H1 (cell line): ENCODE data around the gene SPACA5. TPM values are rescaled to one million over a fixed set of nuclear protein-coding genes. Genes with fewer than 3 reads are reported as not detected.

Experiments
- CTCF ChIA-PET: fragments of 300-600 bp; sonication (Branson Sonifier 250); formaldehyde crosslinking; loops from one replicate; lab custom pipeline; 2021; ENCODE audit not compliant: partially characterized antibody; lab: Charles Lee
- POLR2A ChIA-PET: fragments of 300-600 bp; sonication (Branson Sonifier 250); formaldehyde crosslinking; loops from one replicate; lab custom pipeline; 2021; ENCODE audit warnings: inconsistent platforms; ENCODE audit not compliant: partially characterized antibody; lab: Charles Lee
- DNase-seq, 2 experiments: peaks; one replicate each; pipeline versions ENCODE4 v3.0.0 to v3.0.0-alpha.2; 2010 to 2022; ENCODE audit warnings: low spot score in 2 of 2, low read depth in 1 of 2, mixed read lengths in 1 of 2
- FAIRE-seq: peaks from 2 replicates; lab custom pipeline; 2011; peaks lifted over from hg19 to GRCh38; lab: Jason Lieb, UNC
- H2AFZ ChIP-seq: 2 replicates; pipeline ENCODE4 v1.8.1; 2012; ENCODE audit warnings: low read length, inconsistent platforms
- H2AK5ac ChIP-seq: 2 replicates; pipeline ENCODE4 v1.6.1; 2013; ENCODE audit warnings: low read depth, low read length
- H2BK120ac ChIP-seq: replicated peaks from 2 replicates; pipeline ENCODE3; 2013; ENCODE audit warnings: low read depth, low read length, inconsistent platforms
- H2BK12ac ChIP-seq: 2 replicates; pipeline ENCODE4 v1.6.1; 2013; ENCODE audit warnings: low read depth, low read length
- H2BK15ac ChIP-seq: 2 replicates; pipeline ENCODE4 v1.6.1; 2013; ENCODE audit warnings: low read length
- H2BK20ac ChIP-seq: 2 replicates; pipeline ENCODE4 v1.6.1; 2013; ENCODE audit warnings: low read length
- H2BK5ac ChIP-seq: 2 replicates; pipeline ENCODE4 v1.6.1; 2013; ENCODE audit warnings: low read depth, low read length
- H3K14ac ChIP-seq: 2 replicates; pipeline ENCODE4 v1.6.1; 2013; ENCODE audit warnings: inconsistent platforms; ENCODE audit not compliant: insufficient read length
- H3K18ac ChIP-seq: 2 replicates; pipeline ENCODE4 v1.6.1; 2013; ENCODE audit warnings: low read length; ENCODE audit errors: extremely low read depth
- H3K23ac ChIP-seq: 2 replicates; pipeline ENCODE4 v1.6.1; 2013; ENCODE audit warnings: inconsistent platforms; ENCODE audit not compliant: insufficient read length
- H3K23me2 ChIP-seq: 2 replicates; pipeline ENCODE4 v1.6.1; 2013; ENCODE audit warnings: low read depth, low read length
- H3K27ac ChIP-seq: 2 replicates; pipeline ENCODE4 v1.6.1; 2011; ENCODE audit warnings: low read depth, low read length, inconsistent platforms
- H3K27me3 ChIP-seq, 4 experiments: replicated peaks in 1 of 4; 1 replicate in 1 of 4; 2 replicates in 3 of 4; pipeline versions ENCODE4 v1.6.1 to v1.8.1; 2011 to 2013; ENCODE audit warnings: low read length in 3 of 4, mild to moderate bottlenecking in 3 of 4, inconsistent platforms in 2 of 4, mixed read lengths in 2 of 4, moderate library complexity in 1 of 4; ENCODE audit not compliant: control insufficient read depth in 3 of 4, insufficient read depth in 3 of 4; ENCODE audit errors: extremely low read depth in 1 of 4
- H3K36me3 ChIP-seq, 4 experiments: 2 replicates each; pipeline versions ENCODE4 v1.6.1 to v1.8.1; 2011 to 2013; ENCODE audit warnings: mild to moderate bottlenecking in 4 of 4, low read length in 3 of 4, moderate library complexity in 2 of 4, control low read depth in 1 of 4, inconsistent platforms in 1 of 4; ENCODE audit not compliant: insufficient read depth in 4 of 4, control insufficient read depth in 2 of 4
- H3K4ac ChIP-seq: replicated peaks from 2 replicates; pipeline ENCODE3; 2013; ENCODE audit warnings: low read length, low read depth, mixed read lengths, inconsistent platforms; ENCODE audit not compliant: insufficient read length
- H3K4me1 ChIP-seq, 4 experiments: replicated peaks in 1 of 4; 1 replicate in 1 of 4; 2 replicates in 3 of 4; pipeline versions ENCODE4 v1.6.1 to v1.8.1; 2011 to 2013; ENCODE audit warnings: low read length in 3 of 4, inconsistent platforms in 2 of 4, mixed read lengths in 1 of 4; ENCODE audit not compliant: insufficient read depth in 4 of 4, control insufficient read depth in 3 of 4
- H3K4me2 ChIP-seq, 2 experiments: 2 replicates each; pipeline versions ENCODE4 v1.6.1 to v1.8.1; 2011 to 2013; ENCODE audit warnings: low read depth in 2 of 2, low read length in 2 of 2, control low read depth in 1 of 2, inconsistent platforms in 1 of 2, mild to moderate bottlenecking in 1 of 2; ENCODE audit not compliant: insufficient read depth in 1 of 2
- H3K4me3 ChIP-seq, 4 experiments: fragments of 200-600, 300-600 bp in 1 of 4; sonication (generic), shearing (Covaris generic), sonication (Bioruptor Twin) in 1 of 4; 2 replicates each; pipeline versions ENCODE4 v1.5.1 to v1.8.1; 2011 to 2016; ENCODE audit warnings: low read length in 4 of 4, low read depth in 3 of 4, control low read depth in 2 of 4, inconsistent platforms in 2 of 4, mild to moderate bottlenecking in 2 of 4, mixed read lengths in 1 of 4, moderate library complexity in 1 of 4; ENCODE audit not compliant: insufficient read depth in 2 of 4; ENCODE audit errors: extremely low read depth in 1 of 4
- H3K56ac ChIP-seq: replicated peaks from 2 replicates; pipeline ENCODE3; 2013; ENCODE audit warnings: low read depth, mild to moderate bottlenecking, mixed read lengths, low read length, inconsistent platforms; ENCODE audit not compliant: insufficient read length
- H3K79me1 ChIP-seq: 2 replicates; pipeline ENCODE4 v1.6.1; 2013; ENCODE audit warnings: low read depth, low read length, control low read depth
- H3K79me2 ChIP-seq, 2 experiments: 2 replicates each; pipeline versions ENCODE4 v1.6.1 to v1.8.1; 2012 to 2013; ENCODE audit warnings: low read length in 2 of 2, mild to moderate bottlenecking in 2 of 2, inconsistent platforms in 1 of 2; ENCODE audit not compliant: insufficient read depth in 2 of 2, control insufficient read depth in 1 of 2
- H3K9ac ChIP-seq, 4 experiments: replicated peaks in 1 of 4; 1 replicate in 1 of 4; 2 replicates in 3 of 4; pipeline versions ENCODE4 v1.6.1 to v1.8.1; 2011 to 2013; ENCODE audit warnings: low read depth in 3 of 4, low read length in 3 of 4, control low read depth in 2 of 4, mild to moderate bottlenecking in 2 of 4, moderate library complexity in 2 of 4, inconsistent platforms in 1 of 4; ENCODE audit errors: extremely low read depth in 1 of 4
- H3K9me3 ChIP-seq, 2 experiments: 2 replicates each; pipeline versions ENCODE4 v1.6.1 to v1.8.1; 2012 to 2013; ENCODE audit warnings: mild to moderate bottlenecking in 2 of 2, moderate library complexity in 2 of 2, control low read depth in 1 of 2, inconsistent platforms in 1 of 2, low read depth in 1 of 2, low read length in 1 of 2, mixed read lengths in 1 of 2; ENCODE audit not compliant: insufficient read depth in 2 of 2
- H4K20me1 ChIP-seq, 2 experiments: replicated peaks in 1 of 2; 2 replicates each; pipeline versions ENCODE3 to v1.8.1; 2011 to 2013; ENCODE audit warnings: inconsistent platforms in 2 of 2, low read length in 2 of 2, mild to moderate bottlenecking in 1 of 2; ENCODE audit not compliant: insufficient read depth in 2 of 2, control insufficient read depth in 1 of 2
- H4K5ac ChIP-seq: 2 replicates; pipeline ENCODE4 v1.6.1; 2013; ENCODE audit warnings: low read length, low read depth, mixed read lengths, inconsistent platforms; ENCODE audit not compliant: insufficient read length
- H4K8ac ChIP-seq: 2 replicates; pipeline ENCODE4 v1.8.0; 2013; ENCODE audit warnings: mild to moderate bottlenecking, moderate library complexity, low read length, inconsistent platforms; ENCODE audit not compliant: insufficient read depth; ENCODE audit errors: extremely low read depth
- H4K91ac ChIP-seq: replicated peaks from 2 replicates; pipeline ENCODE3; 2013; ENCODE audit warnings: low read length, mixed read lengths, inconsistent platforms; ENCODE audit not compliant: insufficient read length
- BCL11A ChIP-seq, 2 experiments: IDR thresholded peaks; one replicate each; pipeline ENCODE4 v1.6.1; 2011; ENCODE audit warnings: low read depth in 2 of 2, low read length in 2 of 2, mild to moderate bottlenecking in 2 of 2
- CHD2 ChIP-seq: IDR thresholded peaks from 2 replicates; pipeline ENCODE4 v1.6.1; 2012; ENCODE audit warnings: low read length, improper control_type of control experiment
- CTBP2 ChIP-seq: IDR thresholded peaks from 2 replicates; pipeline ENCODE4 v1.7.0; 2011; ENCODE audit warnings: borderline replicate concordance, mild to moderate bottlenecking, moderate library complexity, mixed read lengths, low read length; ENCODE audit not compliant: insufficient read depth, insufficient read length
- EZH2 ChIP-seq: fragments of 200-600 bp; sonication (generic); IDR thresholded peaks from 2 replicates; pipeline ENCODE4 v1.7.1; 2012; ENCODE audit warnings: low read depth, mild to moderate bottlenecking, moderate library complexity, low read length, inconsistent platforms; ENCODE audit not compliant: severe bottlenecking
- FOSL1 ChIP-seq: IDR thresholded peaks from 2 replicates; pipeline ENCODE4 v1.6.1; 2011; ENCODE audit warnings: mild to moderate bottlenecking, low read depth, low read length, moderate library complexity; ENCODE audit not compliant: insufficient read depth
- GTF2F1 ChIP-seq: IDR thresholded peaks from 2 replicates; pipeline ENCODE4 v1.6.1; 2012; ENCODE audit warnings: low read depth, low read length, improper control_type of control experiment, borderline replicate concordance
- NANOG ChIP-seq: IDR thresholded peaks from 2 replicates; pipeline ENCODE4 v1.6.1; 2011; ENCODE audit warnings: low read length, low read depth, mild to moderate bottlenecking, inconsistent platforms; ENCODE audit not compliant: insufficient read depth, poor library complexity, severe bottlenecking
- RXRA ChIP-seq: IDR thresholded peaks from 2 replicates; pipeline ENCODE4 v1.6.1; 2011; ENCODE audit warnings: low read depth, mild to moderate bottlenecking, low read length, moderate library complexity; ENCODE audit not compliant: insufficient read depth
- SP1 ChIP-seq: IDR thresholded peaks from 2 replicates; pipeline ENCODE4 v1.6.1; 2011; ENCODE audit warnings: low read depth, low read length
- TAF7 ChIP-seq: optimal IDR thresholded peaks from 2 replicates; pipeline ENCODE3; 2011; ENCODE audit warnings: low read depth, mild to moderate bottlenecking, inconsistent platforms, low read length, moderate library complexity, borderline replicate concordance
- TBP ChIP-seq: IDR thresholded peaks from 2 replicates; pipeline ENCODE4 v1.6.1; 2011; ENCODE audit warnings: low read depth, low read length, improper control_type of control experiment
- WGBS, 2 experiments: shearing (Covaris generic) in 1 of 2; methylation state at CpG; one replicate each; pipeline versions ENCODE4 v1.1.6 to v1.1.7; 2013 to 2015; ENCODE audit warnings: low lambda C conversion rate in 2 of 2, mixed read lengths in 2 of 2, inconsistent platforms in 1 of 2, low coverage in 1 of 2, missing lambda C conversion rate in 1 of 2; ENCODE audit not compliant: insufficient replicate concordance in 2 of 2, insufficient coverage in 1 of 2, insufficient read length in 1 of 2; ENCODE audit errors: extremely low coverage in 1 of 2, missing lambda C conversion rate in 1 of 2; 5-methylcytosine and 5-hydroxymethylcytosine counted together
- polyA plus RNA-seq, 7 experiments: library from polyadenylated mRNA; depleted of rRNA in 3 of 7; stranded (reverse) in 5 of 7; unstranded in 2 of 7; fragments of >200 nt in 5 of 7; fragments of 200-250 nt in 2 of 7; gene quantifications; 1 replicate in 5 of 7; 2 replicates in 1 of 7; 4 replicates in 1 of 7; pipeline versions ENCODE4 v1.2.1 to v1.2.3, GENCODE V29; 2011 to 2013; ENCODE audit warnings: missing spikeins in 2 of 7, mixed read lengths in 2 of 7
- total RNA-seq: library from RNA; stranded (reverse); fragmentation: NEBNext Ultra II Directional; extraction: Animal tissue kit (Norgen Biotek cat#: 25700); gene quantifications from 2 replicates; pipeline ENCODE4 v1.2.1, GENCODE V29; 2021

Gene SPACA5
- total and polyA plus RNA-seq, 2 of the 8 experiments (the other 6 are each of a cell fraction or from before 2014, with no cell fraction given): 0.26 TPM; not detected in 1

GRCh38 chrX:48001260-48001659 is 5.5 kb upstream of the SPACA5 start:
- TF ChIP-seq EZH2 (no peak), RXRA (no peak), NANOG (no peak), CHD2 (no peak), BCL11A (IDR thresholded peaks at IDR 0.05; ENCODE audit: low read depth in 2 of 2, low read length in 2 of 2) (no peak), SP1 (no peak), TAF7 (no peak), FOSL1 (no peak), CTBP2 (no peak), GTF2F1 (no peak), TBP (no peak)
- no peak overlapping the region for H2BK120ac ChIP-seq
- H2BK20ac ChIP-seq: no peak overlapping the region
- DNase-seq (no peak), FAIRE-seq (no peak)
- H3K79me2 ChIP-seq: peaks cover 0 to 9% of the 10 kb centered on the region in 2 experiments; a peak in 1 of 4 replicates
- H2BK15ac ChIP-seq: no peak overlapping the region
- H3K9ac ChIP-seq: no peak overlapping the region
- H4K8ac ChIP-seq: no peak overlapping the region
- CTCF ChIA-PET: no interaction called here
- H2BK5ac ChIP-seq: no peak overlapping the region
- H3K27me3 ChIP-seq: no peaks in the 10 kb centered on the region
- H3K23me2 ChIP-seq: no peaks in the 10 kb centered on the region
- POLR2A ChIA-PET: no interaction called here
- no peak overlapping the region for H3K4me3 ChIP-seq
- no peaks in the 10 kb centered on the region for H3K79me1 ChIP-seq
- H2AK5ac ChIP-seq: no peak overlapping the region
- no peak overlapping the region for H3K14ac ChIP-seq
- no peak overlapping the region for H4K5ac ChIP-seq
- no peak overlapping the region for H3K56ac ChIP-seq
- H3K23ac ChIP-seq: no peak overlapping the region
- WGBS, 2 experiments: 89% methylated on average over 3 of the region's 3 CpGs; no CpG with 5 or more reads in 1 of the 2 experiments
- H3K4me1 ChIP-seq: no peaks in the 10 kb centered on the region
- no peak overlapping the region for H2AFZ ChIP-seq
- H3K4ac ChIP-seq: no peak overlapping the region
- H3K9me3 ChIP-seq: no peaks in the 10 kb centered on the region
- no peaks in the 10 kb centered on the region for H4K20me1 ChIP-seq
- no peak overlapping the region for H3K27ac ChIP-seq
- H2BK12ac ChIP-seq: no peak overlapping the region
- no peak overlapping the region for H3K18ac ChIP-seq
- no peak overlapping the region for H4K91ac ChIP-seq
- no peak overlapping the region for H3K4me2 ChIP-seq
- no peaks in the 10 kb centered on the region for H3K36me3 ChIP-seq
